NCI-H1436 treated with DMSO at 0.1 percent for 48 hours (cell line): ENCODE measurements around the gene METTL14.

Source experiments
- DNase-seq: peaks from one replicate; lab custom pipeline; 2025; lab: John Stamatoyannopoulos, UW

Gene METTL14

DNA sequence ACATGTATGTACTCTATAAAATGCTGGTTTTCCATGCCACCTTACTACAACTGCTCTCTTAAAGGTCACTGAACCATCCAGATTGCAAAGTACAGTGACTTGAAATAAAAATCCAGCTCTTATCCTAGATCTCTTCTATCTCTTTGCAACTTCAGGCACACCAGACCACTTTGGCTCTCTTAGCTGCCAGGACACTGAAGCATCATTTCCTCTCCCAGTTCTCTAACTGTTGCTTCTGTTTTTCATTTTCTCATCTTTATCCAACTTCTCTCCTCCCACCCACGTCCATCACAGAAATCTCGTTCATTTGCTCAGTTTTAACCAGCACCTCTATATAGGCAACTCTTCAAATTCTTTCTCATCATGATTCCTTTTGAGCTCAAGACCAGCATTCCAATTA lies 74.3 kb downstream of the METTL14 start:
- DNase-seq = no peak

DNA sequence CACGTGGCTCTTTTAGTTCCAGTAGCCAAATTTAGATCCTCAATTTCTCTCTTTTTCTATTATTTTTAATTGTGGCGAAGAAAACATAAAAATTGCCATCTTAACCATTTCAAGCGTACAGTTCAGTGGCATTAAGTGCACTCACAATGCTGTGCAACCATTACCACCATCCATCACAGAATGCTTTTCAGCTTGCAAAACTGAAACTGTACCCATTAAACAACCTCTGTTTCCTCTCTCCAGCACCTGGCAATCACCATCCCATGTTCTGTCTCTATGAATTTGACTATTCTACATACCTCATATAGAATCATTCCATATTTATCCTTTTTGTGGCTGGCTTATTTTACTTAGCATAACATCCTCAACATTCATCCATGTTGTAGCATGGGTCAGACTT lies 74.9 kb downstream of the METTL14 start:
- DNase-seq = no peak

DNA sequence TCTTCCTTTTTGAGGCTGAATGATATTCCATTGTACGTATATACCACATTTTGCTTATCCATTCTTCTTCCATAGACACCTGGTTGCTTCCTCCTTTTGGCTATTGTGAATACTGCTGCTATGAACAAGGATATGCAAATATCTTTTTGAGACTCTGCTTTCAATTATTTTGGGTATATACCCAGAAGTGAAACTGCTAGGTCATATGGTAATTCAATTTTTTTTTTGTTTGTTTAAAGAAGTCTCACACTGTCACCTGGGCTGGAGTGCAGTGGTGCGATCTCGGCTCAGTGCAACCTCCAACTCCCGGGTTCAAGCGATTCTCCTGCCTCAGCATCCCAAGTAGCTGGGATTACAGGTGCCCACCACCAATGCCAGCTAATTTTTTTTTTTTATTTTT lies 75.3 kb downstream of the METTL14 start:
- DNase-seq = no peak

GRCh38 chr4:118761397-118762016 lies 76.3 kb downstream of the METTL14 start:
- DNase-seq = no peak

DNA sequence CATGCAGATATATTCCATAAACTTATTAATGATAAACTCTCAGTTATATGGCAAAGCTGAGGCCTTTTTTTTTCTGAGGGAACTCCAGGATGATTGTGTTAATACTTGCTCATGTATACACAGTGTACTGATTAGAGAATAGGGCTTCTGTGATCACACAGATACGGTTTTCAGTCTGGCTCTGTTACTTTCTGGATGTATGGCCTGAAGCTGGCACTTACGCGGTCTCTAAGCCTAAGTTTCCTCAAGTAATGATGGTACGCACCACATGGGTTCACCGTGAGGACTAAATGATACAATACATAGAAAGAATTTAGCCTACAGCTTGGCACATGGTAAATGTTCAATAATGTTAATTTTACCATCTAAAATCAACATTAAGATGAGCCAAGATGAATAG lies 77.0 kb downstream of the METTL14 start:
- no peak for DNase-seq

DNA sequence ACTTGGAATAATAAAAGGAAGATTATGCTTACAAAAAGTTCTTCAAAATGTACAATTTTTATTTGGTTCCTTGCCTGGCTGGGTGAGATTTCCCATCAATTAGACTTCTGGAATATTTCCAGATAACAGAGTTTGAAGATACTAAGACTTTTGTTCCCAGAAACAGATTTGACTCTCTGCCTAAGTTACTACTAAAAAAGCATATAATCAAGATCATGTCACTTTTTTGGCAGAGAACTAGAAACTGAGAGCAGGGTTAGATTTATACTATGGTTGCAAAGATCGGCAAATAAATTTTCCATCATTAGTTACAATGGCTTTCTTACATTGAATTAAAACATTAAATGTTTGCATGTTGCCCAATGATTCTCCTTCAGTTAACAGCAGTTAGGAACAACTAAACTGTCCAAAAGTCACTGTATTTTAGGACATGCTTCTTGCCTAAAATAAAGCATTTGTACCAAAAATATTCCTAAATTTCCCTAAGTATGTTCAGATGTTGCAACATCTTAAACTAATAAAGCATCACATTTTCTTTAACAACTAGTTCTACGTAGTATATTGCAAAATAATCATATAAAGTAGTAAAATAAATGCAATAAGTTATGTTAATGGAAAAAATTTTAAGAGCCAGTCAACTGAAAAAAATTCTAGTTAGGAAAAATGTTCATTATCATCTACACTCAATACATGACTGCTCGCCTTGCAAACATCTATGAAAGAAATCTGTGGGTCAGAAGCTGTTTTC lies 77.7 kb downstream of the METTL14 start:
- DNase-seq = no peak
